Activated CD8-positive, alpha-beta T cell treated with anti-CD3 and anti-CD28 coated beads for 36 hours (primary cell): ENCODE results near the gene CORO2A. TPM values are rescaled to one million over a fixed set of nuclear protein-coding genes. Genes with fewer than 3 reads are reported as not detected.

ENCODE experiments used
- ATAC-seq: fragments of 200-7000 bp; cut with Tn5 transposase; one replicate; pipeline ENCODE4 v1.10.0; 2021; ENCODE audit warnings: mild to moderate bottlenecking, moderate library complexity
- CTCF ChIA-PET: fragments of 350-600 bp; sonication (Branson Sonifier 250); formaldehyde crosslinking; loops from one replicate; lab custom pipeline; 2021; ENCODE audit warnings: antibody characterized with exemption; lab: Charles Lee
- POLR2A ChIA-PET: fragments of 350-600 bp; sonication (Branson Sonifier 250); formaldehyde crosslinking; loops from one replicate; lab custom pipeline; 2021; ENCODE audit warnings: antibody characterized with exemption; lab: Charles Lee
- DNase-seq: peaks from one replicate; pipeline ENCODE4 v3.0.0-alpha.2; 2020
- H3K27ac Mint-ChIP-seq: one replicate; pipeline ENCODE4 v1.8.0; 2021; ENCODE audit warnings: mild to moderate bottlenecking, mixed read lengths
- H3K27me3 Mint-ChIP-seq: one replicate; pipeline ENCODE4 v1.8.0; 2021; ENCODE audit warnings: mixed read lengths
- H3K36me3 Mint-ChIP-seq: one replicate; pipeline ENCODE4 v1.8.0; 2021; ENCODE audit warnings: low read depth, mixed read lengths
- H3K4me1 Mint-ChIP-seq: one replicate; pipeline ENCODE4 v1.8.0; 2021; ENCODE audit warnings: low read depth, mixed read lengths
- H3K4me3 Mint-ChIP-seq: one replicate; pipeline ENCODE4 v1.8.0; 2021; ENCODE audit warnings: mild to moderate bottlenecking, moderate library complexity, mixed read lengths
- H3K9me3 Mint-ChIP-seq: one replicate; pipeline ENCODE4 v1.8.0; 2021; ENCODE audit warnings: mixed read lengths
- intact Hi-C: fragments of 100-400 bp; cut with micrococcal nuclease; formaldehyde crosslinking; loops from one replicate; pipeline ENCODE4 v1.10.0; 2022
- total RNA-seq, 2 experiments: library from RNA; stranded (reverse); gene quantifications; one replicate each; pipeline ENCODE4 v1.2.3, GENCODE V29; 2021
- TF ChIP-seq, protein P1 (sequence below): fragments of 200-600 bp; IDR thresholded peaks from one replicate; pipeline ENCODE4 v1.8.0; 2022; ENCODE audit warnings: antibody characterized with exemption, mild to moderate bottlenecking

CORO2A gene
- total RNA-seq, 2 experiments from 2014 or later = 12.2 to 13.4 TPM

DNA sequence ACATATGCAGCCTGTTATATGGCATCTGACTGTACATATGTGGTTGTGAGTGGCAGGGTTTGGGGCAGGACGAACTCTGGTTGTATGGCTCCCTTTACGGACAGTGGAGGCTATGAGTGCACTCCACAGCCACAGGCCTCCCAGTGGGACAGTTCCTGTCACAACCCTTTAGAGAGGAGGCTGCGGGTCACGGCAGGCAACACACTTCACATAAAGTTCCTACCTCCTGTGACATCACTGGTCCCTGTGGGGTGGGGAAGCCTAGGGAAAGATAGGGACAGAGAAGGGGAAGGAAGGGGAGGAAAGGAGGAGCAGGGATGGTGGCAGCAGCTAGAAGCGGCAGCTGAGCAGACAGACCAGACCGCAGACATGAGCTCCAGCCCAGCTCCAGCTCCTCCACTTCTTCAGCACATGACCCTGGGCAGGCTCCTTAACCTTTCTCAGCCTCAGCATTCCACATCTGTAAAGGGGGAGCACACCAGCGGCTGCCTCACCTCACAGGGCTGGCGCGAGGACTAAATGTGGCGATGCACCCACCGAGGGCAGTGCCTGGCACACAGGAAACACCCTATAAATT is 27.4 kb upstream of the CORO2A start:
- no peaks in the 10 kb centered on the region for H3K9me3 Mint-ChIP-seq
- no peak for ATAC-seq
- no peaks in the 10 kb centered on the region for H3K27me3 Mint-ChIP-seq
- H3K36me3 Mint-ChIP-seq = no peaks in the 10 kb centered on the region
- DNase-seq = no peak
- no peak overlapping the region for H3K4me3 Mint-ChIP-seq
- no peak overlapping the region for H3K27ac Mint-ChIP-seq
- no peaks in the 10 kb centered on the region for H3K4me1 Mint-ChIP-seq
- intact Hi-C loops = no loop called here
- POLR2A ChIA-PET = no interaction called here
- CTCF ChIA-PET = no interaction called here
- TF ChIP-seq, protein P1, sequence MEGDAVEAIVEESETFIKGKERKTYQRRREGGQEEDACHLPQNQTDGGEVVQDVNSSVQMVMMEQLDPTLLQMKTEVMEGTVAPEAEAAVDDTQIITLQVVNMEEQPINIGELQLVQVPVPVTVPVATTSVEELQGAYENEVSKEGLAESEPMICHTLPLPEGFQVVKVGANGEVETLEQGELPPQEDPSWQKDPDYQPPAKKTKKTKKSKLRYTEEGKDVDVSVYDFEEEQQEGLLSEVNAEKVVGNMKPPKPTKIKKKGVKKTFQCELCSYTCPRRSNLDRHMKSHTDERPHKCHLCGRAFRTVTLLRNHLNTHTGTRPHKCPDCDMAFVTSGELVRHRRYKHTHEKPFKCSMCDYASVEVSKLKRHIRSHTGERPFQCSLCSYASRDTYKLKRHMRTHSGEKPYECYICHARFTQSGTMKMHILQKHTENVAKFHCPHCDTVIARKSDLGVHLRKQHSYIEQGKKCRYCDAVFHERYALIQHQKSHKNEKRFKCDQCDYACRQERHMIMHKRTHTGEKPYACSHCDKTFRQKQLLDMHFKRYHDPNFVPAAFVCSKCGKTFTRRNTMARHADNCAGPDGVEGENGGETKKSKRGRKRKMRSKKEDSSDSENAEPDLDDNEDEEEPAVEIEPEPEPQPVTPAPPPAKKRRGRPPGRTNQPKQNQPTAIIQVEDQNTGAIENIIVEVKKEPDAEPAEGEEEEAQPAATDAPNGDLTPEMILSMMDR = no peak

DNA sequence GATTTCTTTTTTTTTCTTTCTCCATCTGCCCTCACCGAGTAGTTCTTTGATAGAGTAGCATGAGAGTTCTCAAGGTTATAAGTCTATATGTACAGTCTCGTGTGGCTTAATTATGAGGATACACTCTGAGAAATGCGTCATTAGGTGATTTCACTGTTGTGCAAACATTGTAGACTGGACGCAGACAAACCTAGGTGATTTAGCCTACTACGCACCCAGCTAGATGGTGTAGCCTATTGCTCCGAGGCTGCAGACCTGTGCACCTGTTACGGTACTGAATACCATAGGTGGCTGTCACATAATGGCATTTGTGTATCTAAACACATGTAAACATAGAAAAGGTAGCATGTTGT is 26.9 kb upstream of the CORO2A start:
- CTCF ChIA-PET = interaction anchor here (3.4 kb wide), 1 partner anchor 14 kb away, joined by 18 read pairs; no protein-coding TSS in a partner anchor
- H3K9me3 Mint-ChIP-seq = no peaks in the 10 kb centered on the region
- TF ChIP-seq, protein P1 = no peak
- H3K27ac Mint-ChIP-seq = no peak overlapping the region
- H3K4me3 Mint-ChIP-seq = no peak overlapping the region
- DNase-seq = no peak
- no peaks in the 10 kb centered on the region for H3K4me1 Mint-ChIP-seq
- H3K27me3 Mint-ChIP-seq = no peaks in the 10 kb centered on the region
- POLR2A ChIA-PET = no interaction called here
- intact Hi-C loops = no loop called here
- no peak for ATAC-seq
- H3K36me3 Mint-ChIP-seq = no peaks in the 10 kb centered on the region

DNA sequence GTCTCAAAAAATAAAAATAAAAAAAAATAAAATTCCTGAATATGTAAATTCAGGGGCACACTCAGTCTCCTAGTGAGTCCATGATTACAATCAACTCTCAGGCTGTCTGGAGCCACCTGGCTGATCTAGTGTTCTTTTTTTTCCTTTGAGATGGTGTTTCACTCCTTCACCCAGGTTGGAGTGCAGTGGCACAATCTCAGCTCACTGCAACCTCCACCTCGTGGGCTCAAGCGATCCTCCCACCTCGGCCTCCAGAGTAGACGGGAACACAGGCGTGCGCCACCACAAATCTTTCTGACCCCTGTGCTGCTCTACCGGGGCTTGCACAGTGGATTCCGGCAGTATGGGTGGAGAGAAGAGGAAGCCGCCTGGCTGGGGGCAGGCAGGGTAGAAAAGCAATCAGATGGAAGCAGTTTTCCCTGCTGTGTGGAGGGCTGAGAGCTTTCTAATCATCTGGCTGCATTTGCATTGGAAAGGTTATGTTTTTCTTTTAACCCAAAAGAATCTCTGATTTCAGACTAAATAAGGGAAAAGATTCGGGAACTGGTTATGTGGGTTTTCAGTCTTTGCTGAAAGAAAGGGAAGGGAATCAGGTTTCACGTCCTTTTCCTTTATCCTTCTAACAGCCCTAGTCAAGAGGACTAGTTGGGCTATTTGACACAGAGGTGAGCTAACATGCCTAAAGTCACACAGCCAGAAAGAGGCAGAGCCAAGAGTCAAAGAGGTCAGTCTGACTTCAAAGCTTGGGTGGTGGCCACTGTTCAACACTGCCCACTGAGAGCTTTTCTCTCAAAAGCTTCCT is 26.3 kb upstream of the CORO2A start:
- intact Hi-C loops = no loop called here

DNA sequence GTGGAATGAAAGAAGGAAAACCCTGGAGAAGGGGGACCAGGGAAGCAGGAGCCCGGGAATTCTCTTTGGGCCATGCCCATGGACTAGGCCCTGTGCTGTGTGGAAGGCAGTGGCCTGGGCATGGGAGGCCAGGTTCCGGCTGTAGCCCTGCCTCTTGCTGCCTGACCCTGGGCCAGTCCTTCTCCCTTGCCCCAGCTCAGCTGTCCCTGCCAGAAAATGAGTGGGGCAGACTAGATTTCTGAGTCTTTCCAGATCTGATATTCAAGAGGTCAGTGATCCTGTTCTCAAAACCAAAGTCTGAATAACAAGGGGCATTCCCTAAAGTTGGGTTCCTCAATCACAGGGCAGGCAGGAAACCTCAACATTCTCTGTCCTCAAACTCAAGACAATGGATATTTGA is 24.8 kb upstream of the CORO2A start:
- no peak for ATAC-seq

More for the DNA sequence above, 26.3 kb upstream of the CORO2A start:
- no peaks in the 10 kb centered on the region for H3K27me3 Mint-ChIP-seq
- DNase-seq = no peak
- POLR2A ChIA-PET = no interaction called here
- ATAC-seq = no peak
- no peak overlapping the region for H3K4me3 Mint-ChIP-seq
- CTCF ChIA-PET = interaction anchor here (3.4 kb wide), 1 partner anchor 13 kb away, joined by 18 read pairs; no protein-coding TSS in a partner anchor
- no peaks in the 10 kb centered on the region for H3K9me3 Mint-ChIP-seq
- H3K36me3 Mint-ChIP-seq = no peaks in the 10 kb centered on the region
- TF ChIP-seq, protein P1 = no peak
- H3K4me1 Mint-ChIP-seq = no peaks in the 10 kb centered on the region
- H3K27ac Mint-ChIP-seq = no peak overlapping the region

More for the DNA sequence above, 24.8 kb upstream of the CORO2A start:
- Mint-ChIP-seq H3K4me1 (no peaks in the 10 kb centered on the region), H3K27me3 (no peaks in the 10 kb centered on the region), H3K4me3 (no peak overlapping the region), H3K9me3 (no peaks in the 10 kb centered on the region), H3K36me3 (no peaks in the 10 kb centered on the region), H3K27ac (no peak overlapping the region)
- TF ChIP-seq, protein P1 = no peak
- ChIA-PET CTCF (interaction anchor here (1.0 to 3.4 kb wide), 2 partner anchors 10 to 12 kb away, joined by 3 to 18 read pairs; no protein-coding TSS in a partner anchor), POLR2A (interaction anchor here (0.9 kb wide), 1 partner anchor 11 kb away, joined by 4 read pairs; no protein-coding TSS in a partner anchor)
- no peak for DNase-seq
- intact Hi-C loops = no loop called here
